Stimulated activated CD4-positive, alpha-beta T cell treated with anti-CD3 and anti-CD28 coated beads, Interleukin-2, amount 100 ng/mL, for 4 hours (primary cell): Measurements from ENCODE around the gene ZACN.

Source experiments
- DNase-seq: peaks from one replicate; pipeline ENCODE4 v3.0.0-alpha.2; 2020; ENCODE audit warnings: low read depth

Gene ZACN

GRCh38 chr17:76082326-76083251 lies 3.6 kb downstream of the ZACN start:
- DNase-seq, result no peak

GRCh38 chr17:76083536-76084182 lies 4.7 kb downstream of the ZACN start:
- no peak for DNase-seq

GRCh38 chr17:76085066-76085730 lies 6.2 kb downstream of the ZACN start:
- no peak for DNase-seq

- DNase-seq, result no peak
Measured at GRCh38 chr17:76085731-76086366, 6.9 kb downstream of the ZACN start.

DNA sequence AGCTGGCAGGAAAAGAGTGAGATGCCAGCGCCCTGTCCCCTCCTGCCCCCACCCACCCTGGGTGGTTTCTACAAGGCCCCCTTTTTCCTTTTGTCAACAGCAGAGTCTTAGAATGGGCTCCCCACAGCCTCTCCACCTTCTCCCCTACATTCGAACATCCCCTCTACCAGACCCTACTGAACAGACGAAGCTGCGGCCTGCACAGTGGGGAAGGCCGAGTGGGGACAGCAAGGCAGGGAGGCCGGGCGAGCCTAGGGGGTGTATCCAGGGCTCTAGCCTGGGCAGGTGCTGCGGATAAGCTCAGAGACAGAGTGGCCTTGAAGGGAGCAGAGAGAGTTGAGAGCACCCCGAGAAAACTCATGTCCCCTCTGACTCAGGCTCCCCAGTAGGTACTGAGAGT lies 7.4 kb downstream of the ZACN start:
- DNase-seq, result no peak

- no peak for DNase-seq
Measured at GRCh38 chr17:76087531-76087930, 8.5 kb downstream of the ZACN start.

GRCh38 chr17:76088041-76088867 lies 9.3 kb downstream of the ZACN start:
- no peak for DNase-seq

GRCh38 chr17:76088868-76089576 lies 10.0 kb downstream of the ZACN start:
- DNase-seq, result no peak

- no peak for DNase-seq
Measured at GRCh38 chr17:76089680-76090516, 10.9 kb downstream of the ZACN start.

DNA sequence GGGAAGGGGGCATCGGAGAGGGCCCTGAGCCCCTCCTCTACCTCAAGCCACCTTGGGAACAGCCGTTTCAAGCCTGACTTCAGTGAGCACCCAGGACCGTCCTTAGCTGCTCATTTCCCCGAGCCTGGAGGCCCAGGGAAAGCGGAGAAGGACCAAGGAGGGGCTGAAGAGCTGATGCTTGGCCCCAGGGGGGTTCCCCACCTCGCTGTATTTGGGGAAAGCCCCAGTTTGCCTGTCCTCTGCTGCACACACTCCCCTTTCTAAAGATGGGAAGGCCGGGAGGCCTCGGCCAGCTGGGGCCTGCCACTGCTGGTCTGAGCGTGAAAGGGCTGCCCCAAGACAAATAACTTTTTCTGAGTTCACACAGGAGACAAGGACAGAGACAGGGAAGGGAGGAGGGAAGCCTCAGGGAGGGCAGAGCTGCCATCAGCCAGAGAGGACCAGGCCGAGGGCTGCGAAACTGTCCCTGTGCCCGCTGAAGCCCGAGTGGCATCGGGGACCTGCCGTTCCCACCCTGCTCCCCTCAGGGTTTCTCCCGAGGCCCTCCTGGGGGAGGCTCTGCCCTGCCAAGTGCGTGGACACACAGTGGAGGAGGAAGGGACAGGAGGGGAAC lies 11.6 kb downstream of the ZACN start:
- DNase-seq, result no peak

DNA sequence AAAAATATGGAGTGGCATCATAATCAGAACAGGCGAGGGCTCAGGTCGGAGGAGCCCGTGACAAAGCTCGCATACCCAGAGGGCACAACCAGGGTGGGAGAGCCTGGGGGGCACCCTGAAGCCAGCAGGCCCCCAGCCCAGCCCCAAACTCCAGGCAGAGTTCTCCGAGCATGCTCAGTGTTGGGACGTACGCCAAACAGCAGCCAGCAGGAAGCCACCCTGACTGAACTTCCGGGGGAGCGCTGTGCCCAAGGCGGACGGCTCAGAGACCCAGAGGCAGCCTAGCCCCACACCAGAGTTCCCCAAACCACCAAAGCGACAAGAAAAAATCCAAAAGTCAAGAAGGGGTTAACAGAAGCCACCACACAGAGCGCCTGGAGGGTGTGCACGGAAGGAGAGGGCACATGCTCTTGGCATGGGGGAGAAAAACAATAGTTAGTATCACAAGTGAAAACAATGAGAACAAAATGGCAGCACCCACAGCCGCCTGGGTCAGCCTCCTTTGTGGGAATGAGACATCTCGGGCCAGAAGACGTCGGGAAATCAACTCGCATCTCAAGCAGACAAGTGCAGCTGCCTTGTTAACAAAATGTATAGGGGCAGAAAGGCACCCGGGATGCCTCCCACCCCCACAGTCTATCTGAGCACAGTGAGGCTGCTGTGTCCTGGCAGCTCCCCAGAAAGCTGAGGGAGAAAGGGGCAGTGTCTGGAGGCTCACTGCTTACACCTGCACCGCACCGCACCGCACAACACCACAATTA lies 12.7 kb downstream of the ZACN start:
- DNase-seq, result no peak

DNA sequence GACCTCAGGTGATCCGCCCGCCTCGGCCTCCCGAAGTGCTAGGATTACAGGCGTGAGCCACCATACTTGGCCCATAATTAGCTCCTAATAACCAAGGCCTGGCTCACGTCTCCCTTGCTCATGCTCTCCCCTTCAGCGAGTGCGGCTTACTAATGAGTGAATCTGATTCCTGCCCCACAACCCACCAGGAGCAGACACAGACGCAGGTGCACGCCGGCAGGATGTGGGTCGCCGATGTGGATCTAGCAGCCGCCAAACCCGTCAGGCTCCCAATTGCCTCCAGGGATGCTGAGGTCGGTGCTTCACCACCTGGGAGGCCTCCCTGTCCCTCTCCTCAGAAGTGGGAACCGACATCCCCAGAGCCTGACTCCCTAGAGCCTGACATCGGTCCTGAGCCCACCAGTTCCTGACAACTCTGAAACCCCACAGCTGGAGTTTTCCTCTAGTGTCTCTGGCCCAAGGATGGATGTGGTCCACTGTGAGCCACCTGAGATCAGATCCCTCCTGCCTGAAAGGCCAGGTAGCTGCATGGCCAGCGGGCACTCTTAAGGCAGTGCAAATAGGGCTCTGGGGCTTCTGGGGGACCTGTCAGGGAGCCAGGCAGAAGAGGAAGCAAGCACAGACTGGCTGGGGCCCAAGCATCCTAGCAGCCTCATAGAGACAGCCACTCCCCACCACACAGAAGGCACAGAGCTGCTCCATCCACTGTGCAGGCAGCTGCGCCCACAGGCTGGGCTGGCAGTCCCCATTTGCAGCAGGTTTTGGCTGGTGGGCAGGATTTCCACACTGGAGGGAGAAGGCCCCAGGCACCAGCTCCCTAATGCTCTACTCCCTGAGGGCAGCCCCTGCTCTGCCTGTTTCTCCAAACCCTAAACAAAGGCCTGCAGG lies 13.8 kb downstream of the ZACN start:
- DNase-seq, result no peak

GRCh38 chr17:76094046-76094445 lies 15.1 kb downstream of the ZACN start:
- no peak for DNase-seq

GRCh38 chr17:76095943-76096342 lies 17.0 kb downstream of the ZACN start:
- no peak for DNase-seq

- DNase-seq, result no peak
Measured at GRCh38 chr17:76097716-76098295, 18.8 kb downstream of the ZACN start.

DNA sequence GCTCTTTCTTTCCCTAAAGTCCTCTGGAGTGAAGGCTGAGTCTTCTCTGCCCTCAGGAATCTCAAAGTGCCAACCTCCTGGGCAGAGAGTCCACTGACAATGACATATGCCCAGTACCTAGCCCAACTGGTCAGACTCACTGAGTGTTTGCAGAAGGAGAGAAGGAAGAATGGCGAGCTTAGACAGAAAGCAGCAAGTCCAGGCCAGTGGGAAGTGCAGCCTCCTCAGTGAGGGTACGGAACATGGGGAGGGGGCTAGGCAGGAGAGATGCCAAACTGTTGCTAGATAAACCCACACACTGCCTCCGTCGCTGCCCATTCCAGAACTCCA lies 23.9 kb downstream of the ZACN start:
- DNase-seq, result no peak
